ENCODE measurements around the gene HOMER2.

Gene HOMER2

GRCh38 chr15:82864967-82865366 is 87.6 kb downstream of the HOMER2 start:
- no peak for DNase-seq (ENCODE audit: low read depth, low spot score)

GRCh38 chr15:82862886-82863285 is 89.6 kb downstream of the HOMER2 start:
- no peak overlapping the region for H3K4me3 ChIP-seq (ENCODE audit: low read depth, low read length)
- in situ Hi-C loops (cut with HindIII; ENCODE audit: low sequenced_read_pairs) = no loop called here
- TF ChIP-seq CTCF (IDR thresholded peaks at IDR 0.05; ENCODE audit: low read depth, low read length) = no peak
- no peak for DNase-seq (ENCODE audit: low read depth, low spot score)

More at GRCh38 chr15:82864967-82865366, 87.6 kb downstream of the HOMER2 start:
- in situ Hi-C loops (cut with HindIII; ENCODE audit: low sequenced_read_pairs) = no loop called here
- TF ChIP-seq CTCF (IDR thresholded peaks at IDR 0.05; ENCODE audit: low read depth, low read length) = no peak
- no peak overlapping the region for H3K4me3 ChIP-seq (ENCODE audit: low read depth, low read length)

- no peak for TF ChIP-seq CTCF (IDR thresholded peaks at IDR 0.05; ENCODE audit: low read depth, low read length)
- in situ Hi-C loops (cut with HindIII; ENCODE audit: low sequenced_read_pairs) = no loop called here
- no peak for DNase-seq (ENCODE audit: low read depth, low spot score)
Measured at GRCh38 chr15:82858932-82859331, 93.6 kb downstream of the HOMER2 start.

GRCh38 chr15:82856397-82857170 is 95.9 kb downstream of the HOMER2 start:
- H3K4me3 ChIP-seq (ENCODE audit: low read depth, low read length) = no peak overlapping the region
- in situ Hi-C loops (cut with HindIII; ENCODE audit: low sequenced_read_pairs) = no loop called here
- TF ChIP-seq CTCF (IDR thresholded peaks at IDR 0.05; ENCODE audit: low read depth, low read length) = no peak
- DNase-seq (ENCODE audit: low read depth, low spot score) = no peak

More at GRCh38 chr15:82858932-82859331, 93.6 kb downstream of the HOMER2 start:
- H3K4me3 ChIP-seq (ENCODE audit: low read depth, low read length) = no peak overlapping the region

GRCh38 chr15:82855286-82856100 is 97.0 kb downstream of the HOMER2 start:
- in situ Hi-C loops (cut with HindIII; ENCODE audit: low sequenced_read_pairs) = no loop called here
- DNase-seq (ENCODE audit: low read depth, low spot score) = no peak
- H3K4me3 ChIP-seq (ENCODE audit: low read depth, low read length) = no peak overlapping the region
- no peak for TF ChIP-seq CTCF (IDR thresholded peaks at IDR 0.05; ENCODE audit: low read depth, low read length)

GRCh38 chr15:82854554-82854953 is 98.0 kb downstream of the HOMER2 start:
- no peak for TF ChIP-seq CTCF (IDR thresholded peaks at IDR 0.05; ENCODE audit: low read depth, low read length)
- no peak for DNase-seq (ENCODE audit: low read depth, low spot score)
- in situ Hi-C loops (cut with HindIII; ENCODE audit: low sequenced_read_pairs) = no loop called here
- no peak overlapping the region for H3K4me3 ChIP-seq (ENCODE audit: low read depth, low read length)

Measured in astrocyte of the spinal cord (primary cell).